ENCODE measurements around the gene B3GALT6.

The B3GALT6 gene

GRCh38 chr1:1255611-1256010 lies 23.6 kb downstream of the B3GALT6 start:
- H3K4me3 ChIP-seq (replicated peaks; ENCODE audit: low read depth, low read length), result no peak overlapping the region
- DNase-seq (ENCODE audit: low read depth), result no peak
- no peak for TF ChIP-seq CTCF (IDR thresholded peaks at IDR 0.05; ENCODE audit: low read length, missing control alignments)

GRCh38 chr1:1256956-1257871 lies 25.2 kb downstream of the B3GALT6 start:
- H3K4me3 ChIP-seq (replicated peaks; ENCODE audit: low read depth, low read length), result no peak overlapping the region
- TF ChIP-seq CTCF (IDR thresholded peaks at IDR 0.05; ENCODE audit: low read length, missing control alignments), result no peak

GRCh38 chr1:1259119-1259488 lies 27.1 kb downstream of the B3GALT6 start:
- no peak for TF ChIP-seq CTCF (IDR thresholded peaks at IDR 0.05; ENCODE audit: low read length, missing control alignments)

More at GRCh38 chr1:1256956-1257871, 25.2 kb downstream of the B3GALT6 start:
- no peak for DNase-seq (ENCODE audit: low read depth)

GRCh38 chr1:1259540-1259939 lies 27.5 kb downstream of the B3GALT6 start:
- no peak for TF ChIP-seq CTCF (IDR thresholded peaks at IDR 0.05; ENCODE audit: low read length, missing control alignments)
- H3K4me3 ChIP-seq (replicated peaks; ENCODE audit: low read depth, low read length), result no peak overlapping the region
- DNase-seq (ENCODE audit: low read depth), result no peak

More at GRCh38 chr1:1259119-1259488, 27.1 kb downstream of the B3GALT6 start:
- no peak overlapping the region for H3K4me3 ChIP-seq (replicated peaks; ENCODE audit: low read depth, low read length)
- DNase-seq (ENCODE audit: low read depth), result no peak

- TF ChIP-seq CTCF (IDR thresholded peaks at IDR 0.05; ENCODE audit: low read length, missing control alignments), result no peak
- DNase-seq (ENCODE audit: low read depth), result no peak
- no peak overlapping the region for H3K4me3 ChIP-seq (replicated peaks; ENCODE audit: low read depth, low read length)
These were observed 28.0 kb downstream of the B3GALT6 start for GRCh38 chr1:1259951-1260600.

- DNase-seq (ENCODE audit: low read depth), result no peak
- no peak for TF ChIP-seq CTCF (IDR thresholded peaks at IDR 0.05; ENCODE audit: low read length, missing control alignments)
- H3K4me3 ChIP-seq (replicated peaks; ENCODE audit: low read depth, low read length), result no peak overlapping the region
These were observed 29.0 kb downstream of the B3GALT6 start for GRCh38 chr1:1260843-1261560.
